Activated CD4-positive, alpha-beta T cell treated with anti-CD3 and anti-CD28 coated beads, Interleukin-2, amount 50 U/mL, for 1 hour (primary cell): ENCODE data around the gene TBCD.

Experiments
- DNase-seq: peaks from one replicate; pipeline ENCODE4 v3.0.0-alpha.2; 2020

Gene TBCD

GRCh38 chr17:82835766-82836512 lies 84.1 kb downstream of the TBCD start:
- no peak for DNase-seq

DNA sequence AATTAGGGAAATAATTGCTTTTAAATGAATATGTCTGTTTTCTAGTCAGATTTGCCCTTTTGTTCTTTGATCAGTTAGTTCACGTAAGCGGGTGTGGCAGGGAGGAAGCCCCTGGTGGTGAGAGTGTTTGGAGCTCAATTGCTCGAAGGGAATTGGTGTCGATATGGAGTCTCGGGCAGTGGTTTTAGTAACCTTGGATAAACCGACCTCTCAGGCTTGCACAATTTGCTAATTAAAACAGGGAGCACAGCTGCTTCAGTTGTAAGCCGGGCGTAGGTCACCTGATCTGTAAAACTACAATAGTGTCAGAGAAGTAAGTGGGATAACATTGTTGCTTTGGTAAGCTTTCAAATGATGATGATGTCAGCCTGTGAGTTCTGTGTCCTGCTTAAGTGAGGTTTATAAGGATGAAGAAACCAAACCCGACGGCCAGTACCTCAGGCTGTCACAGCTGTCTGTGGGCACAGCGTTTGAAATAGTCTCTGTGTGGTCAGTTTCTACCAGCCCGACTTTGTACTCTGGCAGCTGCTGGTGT lies 85.0 kb downstream of the TBCD start:
- DNase-seq = no peak

DNA sequence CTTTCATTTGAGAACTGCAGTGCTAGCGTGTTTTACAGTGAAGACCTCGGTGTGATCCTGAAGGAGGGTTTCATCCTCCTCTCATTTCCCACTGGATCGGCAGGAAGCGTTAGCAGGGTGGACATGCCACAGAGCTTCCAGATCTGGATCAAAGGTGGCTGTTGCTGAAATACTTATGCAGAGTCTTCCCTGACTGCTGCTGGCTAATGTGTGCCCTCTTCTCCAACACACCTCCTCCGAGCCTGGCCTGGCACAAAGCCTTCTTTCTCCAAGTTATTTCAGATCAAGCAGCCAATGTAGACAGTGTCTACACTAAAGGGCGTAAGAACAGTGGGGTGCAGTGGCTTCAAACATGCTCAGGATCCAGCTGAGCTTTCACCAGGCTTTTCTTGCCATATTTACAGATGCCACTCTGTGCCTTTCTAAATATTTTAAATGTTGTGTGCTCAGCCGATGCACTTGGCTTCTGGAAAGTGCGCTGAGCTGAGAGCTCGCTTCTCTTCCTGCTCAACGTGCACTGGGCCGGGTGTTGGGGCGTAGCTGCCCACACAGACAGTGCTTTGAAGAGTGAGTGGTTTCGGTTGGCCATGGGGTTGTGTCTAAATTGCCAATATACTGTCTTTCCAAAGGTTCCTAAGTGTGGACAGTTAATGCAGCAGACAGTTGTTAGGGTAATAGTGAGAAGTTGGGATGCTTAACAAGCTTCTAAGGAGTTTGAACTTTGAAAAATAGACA lies 85.9 kb downstream of the TBCD start:
- DNase-seq = no peak

GRCh38 chr17:82838386-82839063 lies 86.7 kb downstream of the TBCD start:
- DNase-seq = no peak

GRCh38 chr17:82839617-82840292 lies 87.9 kb downstream of the TBCD start, which contains the start of gene ZNF750:
TSS of gene ZNF750 (minus strand) at chr17:82840022. CDS start at chr17:82832454, 7,568 bp downstream.
- DNase-seq = no peak

- DNase-seq = no peak
Observed at GRCh38 chr17:82840431-82840831, 88.6 kb downstream of the TBCD start.

GRCh38 chr17:82841921-82842596 lies 90.2 kb downstream of the TBCD start:
- DNase-seq = no peak

GRCh38 chr17:82843904-82844680 lies 92.2 kb downstream of the TBCD start:
- DNase-seq = no peak

DNA sequence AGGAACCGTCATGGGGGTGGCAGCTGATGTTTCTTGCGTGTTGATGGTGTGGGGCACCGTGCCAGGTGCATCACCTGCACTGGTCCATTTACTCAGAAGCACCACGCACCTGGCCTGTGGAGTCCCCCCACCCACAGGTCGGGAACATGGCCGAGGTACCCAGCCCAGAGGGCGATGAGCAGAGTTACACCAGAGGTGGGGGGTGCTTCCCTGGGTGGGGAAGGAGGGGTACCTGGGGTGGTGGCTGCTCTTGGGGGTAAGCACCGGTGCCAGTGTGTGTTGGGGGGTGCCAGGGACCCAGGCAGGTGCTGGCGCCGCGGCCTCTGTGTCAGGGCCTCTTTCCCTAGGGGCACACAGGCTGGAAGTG lies 92.9 kb downstream of the TBCD start:
- no peak for DNase-seq

GRCh38 chr17:82845163-82845807 lies 93.4 kb downstream of the TBCD start:
- no peak for DNase-seq

- DNase-seq = no peak
Observed at GRCh38 chr17:82846061-82846691, 94.3 kb downstream of the TBCD start.

DNA sequence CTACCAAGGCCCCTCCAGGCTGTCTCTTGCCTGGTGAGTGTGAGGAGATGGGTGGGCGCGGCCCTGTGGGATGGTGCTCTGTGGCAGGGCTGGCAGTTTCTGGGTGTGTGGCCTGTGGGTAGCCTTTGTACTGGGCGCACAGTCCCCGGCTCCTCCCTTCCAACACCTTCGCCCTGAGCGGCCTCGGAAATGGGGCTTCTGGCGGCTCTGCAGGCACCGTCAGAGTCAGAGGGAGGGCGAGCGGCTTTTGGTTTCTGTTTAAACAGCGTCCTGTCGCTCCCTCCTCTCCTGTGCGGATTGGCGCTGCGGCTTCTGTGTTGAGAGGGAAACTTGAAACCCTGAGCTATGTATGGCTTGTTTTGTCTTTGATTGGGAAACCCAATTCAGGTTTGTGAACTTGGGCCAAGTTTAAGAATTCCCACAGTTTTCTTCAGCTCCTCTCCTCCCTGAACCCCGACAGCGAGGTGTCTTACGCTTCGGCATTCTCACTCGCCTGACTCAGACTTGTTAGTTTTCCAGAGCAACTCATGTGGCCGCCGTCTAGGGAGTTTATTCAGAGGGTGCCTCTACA lies 96.2 kb downstream of the TBCD start:
- DNase-seq = peak; percentile 37

- DNase-seq = no peak
Observed at GRCh38 chr17:82849076-82849945, 97.4 kb downstream of the TBCD start.

GRCh38 chr17:82851381-82851780 lies 99.5 kb downstream of the TBCD start:
- no peak for DNase-seq

GRCh38 chr17:82854226-82854625 lies 102.4 kb downstream of the TBCD start:
- DNase-seq = no peak

DNA sequence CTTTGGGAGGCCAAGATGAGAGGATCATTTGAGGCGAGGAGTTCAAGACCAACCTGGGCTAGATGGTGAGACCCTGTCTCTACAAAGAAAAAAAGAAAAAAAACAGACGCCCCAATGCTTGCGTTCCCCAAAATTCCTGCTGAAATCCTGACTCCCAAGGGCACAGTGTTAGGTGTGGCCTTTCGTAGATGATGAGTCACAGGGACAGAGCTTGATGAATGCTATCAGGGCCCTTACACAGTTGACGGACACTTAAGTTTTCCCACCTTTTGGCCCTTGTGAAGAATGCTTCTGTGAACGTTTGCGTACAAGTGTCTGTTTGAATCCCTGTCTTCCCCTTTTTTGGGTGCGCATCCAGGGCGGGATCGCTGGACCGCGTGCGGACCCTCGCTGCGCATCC lies 104.5 kb downstream of the TBCD start:
- DNase-seq = no peak

- peak; percentile 51 for DNase-seq
Observed at GRCh38 chr17:82858376-82859126, 106.7 kb downstream of the TBCD start.
